Measurements from ENCODE around the gene ZNF436. TPM values are rescaled to one million over a fixed set of nuclear protein-coding genes. Genes with fewer than 3 reads are reported as not detected.

ZNF436 gene
- total RNA-seq, 2 experiments from 2014 or later: 3.7 to 4.0 TPM

- peak; percentile 96 for ATAC-seq (ENCODE audit: poor library complexity)
Observed at GRCh38 chr1:23344111-23344986, 25.3 kb downstream of the ZNF436 start, which contains the start of gene HNRNPR. Gene HNRNPR, minus strand, starts transcription at chr1:23344284. Its CDS starts 3,276 bp downstream, at chr1:23341008.

GRCh38 chr1:23343221-23344110, 26.2 kb downstream of the ZNF436 start:
- intact Hi-C loops (cut with DNase I, micrococcal nuclease): loop anchor here (1.0 to 5.0 kb wide), 3 partner anchors 25 to 61 kb away; no protein-coding TSS in a partner anchor
- Histone ChIP-seq H3K4me1 (ENCODE audit: insufficient read depth, low read length) (peaks cover 8% of the 10 kb centered on the region), H3K27me3 (ENCODE audit: control insufficient read depth in 1 of 2, insufficient read depth in 2 of 2, low read length in 2 of 2) (no peaks in the 10 kb centered on the region), H3K36me3 (ENCODE audit: insufficient read depth, low read length) (no peaks in the 10 kb centered on the region), H3K27ac (ENCODE audit: low read depth in 1 of 2, low read length in 2 of 2) (peak overlapping the region; percentile 42 to 70), H3K9me3 (ENCODE audit: control insufficient read depth in 1 of 2, insufficient read depth in 1 of 2, low read length in 2 of 2) (no peaks in the 10 kb centered on the region), H3K4me3 (ENCODE audit: low read length) (peak overlapping the region; percentile 73)
- CTCF ChIA-PET: interaction anchor here (0.6 to 1.9 kb wide), 4 partner anchors 23 to 309 kb away, joined by 3 to 11 read pairs (median 5); no protein-coding TSS in a partner anchor
- no peaks in the 10 kb centered on the region for H3K27me3 Mint-ChIP-seq
- ATAC-seq (ENCODE audit: poor library complexity): peak; percentile 1
- TF ChIP-seq CTCF (IDR thresholded peaks at IDR 0.05): no peak
- peak overlapping the region; percentile 95 for H3K4me3 Mint-ChIP-seq
- no peaks in the 10 kb centered on the region for H3K9me3 Mint-ChIP-seq
- H3K4me1 Mint-ChIP-seq (ENCODE audit: low read depth): peaks cover 51% of the 10 kb centered on the region
- POLR2A ChIA-PET: interaction anchor here (0.7 to 3.1 kb wide), 24 partner anchors 9 to 637 kb away, joined by 3 to 116 read pairs (median 5); partner anchors contain the start of genes HMGCL, LUZP1, PNRC2 and RPL11
- peaks cover 40% of the 10 kb centered on the region for H3K36me3 Mint-ChIP-seq (ENCODE audit: low read depth)
- DNase-seq: peak in 10 of 14 experiments; percentile 3 to 49 (median 14)
- peak overlapping the region; percentile 92 for H3K27ac Mint-ChIP-seq

More at GRCh38 chr1:23344111-23344986, 25.3 kb downstream of the ZNF436 start, which contains the start of gene HNRNPR:
- peak within 1 kb of the TSS; percentile 92 for H3K27ac Mint-ChIP-seq
- no peaks in the 10 kb centered on the region for H3K27me3 ChIP-seq (ENCODE audit: control insufficient read depth in 1 of 2, insufficient read depth in 2 of 2, low read length in 2 of 2)
- CTCF ChIA-PET: interaction anchor here (0.6 to 1.9 kb wide), 6 partner anchors 15 to 59 kb away, joined by 3 to 11 read pairs (median 4); no protein-coding TSS in a partner anchor
- H3K4me1 ChIP-seq (ENCODE audit: insufficient read depth, low read length): peaks cover 8% of the 10 kb centered on the region
- intact Hi-C loops (cut with DNase I, micrococcal nuclease): loop anchor here (1.0 to 5.0 kb wide), 3 partner anchors 24 to 60 kb away; no protein-coding TSS in a partner anchor
- H3K36me3 ChIP-seq (ENCODE audit: insufficient read depth, low read length): no peaks in the 10 kb centered on the region
- peak; percentile 11 for TF ChIP-seq CTCF (IDR thresholded peaks at IDR 0.05)
- H3K27me3 Mint-ChIP-seq: no peaks in the 10 kb centered on the region
- POLR2A ChIA-PET: interaction anchor here (0.6 to 2.1 kb wide), 34 partner anchors 10 to 636 kb away, joined by 3 to 116 read pairs (median 4); partner anchors contain the start of genes E2F2, GALE, HMGCL and KDM1A
- H3K9me3 Mint-ChIP-seq: no peaks in the 10 kb centered on the region
- H3K36me3 Mint-ChIP-seq (ENCODE audit: low read depth): peaks cover 33% of the 10 kb centered on the region
- H3K4me3 Mint-ChIP-seq: peak within 1 kb of the TSS; percentile 96
- peaks cover 43% of the 10 kb centered on the region for H3K4me1 Mint-ChIP-seq (ENCODE audit: low read depth)
- H3K9me3 ChIP-seq (ENCODE audit: control insufficient read depth in 1 of 2, insufficient read depth in 1 of 2, low read length in 2 of 2): no peaks in the 10 kb centered on the region
- H3K4me3 ChIP-seq (ENCODE audit: low read length): peak within 1 kb of the TSS; percentile 73
- peak; percentile 96 to 100 (median 99) for DNase-seq
- peak within 1 kb of the TSS; percentile 69 to 70 for H3K27ac ChIP-seq (ENCODE audit: low read depth in 1 of 2, low read length in 2 of 2)

Measured in CD4-positive, alpha-beta T cell (primary cell).